ENCODE data around the gene KCNC3. TPM values are rescaled to one million over a fixed set of nuclear protein-coding genes. Genes with fewer than 3 reads are reported as not detected.

Gene KCNC3
- total RNA-seq, 1 donor from 2014 or later: under 0.01 TPM

DNA sequence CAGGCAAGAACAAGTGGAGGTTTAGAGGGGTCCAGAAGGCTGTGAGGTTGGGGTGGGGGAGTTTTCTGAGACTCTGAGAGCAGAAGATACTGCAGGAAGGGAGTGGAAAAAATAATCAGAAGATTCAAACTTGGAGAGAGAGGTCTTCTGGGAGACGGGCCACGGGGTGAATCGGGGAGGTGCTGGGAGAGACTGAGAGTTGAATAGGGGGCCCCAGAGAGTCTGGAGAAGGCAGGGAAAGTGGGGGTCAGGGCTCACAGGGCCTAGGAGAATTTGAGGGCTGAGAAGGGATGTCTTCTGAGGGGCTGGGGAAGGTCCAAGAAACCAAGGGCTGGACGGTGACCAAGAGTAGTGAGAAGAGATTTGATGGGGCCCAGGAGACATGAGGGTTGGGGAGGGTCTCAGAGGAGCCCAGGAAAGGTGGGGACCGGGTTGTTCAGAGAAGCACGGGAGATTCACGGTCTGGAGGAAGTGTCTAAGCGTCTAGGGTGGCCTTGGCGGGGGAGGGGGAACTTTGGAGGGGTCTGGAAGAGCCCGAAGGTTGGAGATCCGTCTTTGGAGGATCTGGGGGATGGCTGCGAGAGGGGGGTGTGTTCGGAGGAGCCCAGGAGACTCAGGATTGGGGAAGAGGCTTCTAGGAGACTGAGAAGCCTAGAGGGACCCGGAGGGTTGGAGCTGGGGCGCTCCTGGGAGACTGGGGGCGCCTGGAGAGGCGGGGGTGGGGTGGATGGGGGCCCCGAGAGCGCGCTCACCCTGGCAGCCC, 1.5 kb downstream of the KCNC3 start:
- DNase-seq (ENCODE audit: low read depth, low spot score): no peak

DNA sequence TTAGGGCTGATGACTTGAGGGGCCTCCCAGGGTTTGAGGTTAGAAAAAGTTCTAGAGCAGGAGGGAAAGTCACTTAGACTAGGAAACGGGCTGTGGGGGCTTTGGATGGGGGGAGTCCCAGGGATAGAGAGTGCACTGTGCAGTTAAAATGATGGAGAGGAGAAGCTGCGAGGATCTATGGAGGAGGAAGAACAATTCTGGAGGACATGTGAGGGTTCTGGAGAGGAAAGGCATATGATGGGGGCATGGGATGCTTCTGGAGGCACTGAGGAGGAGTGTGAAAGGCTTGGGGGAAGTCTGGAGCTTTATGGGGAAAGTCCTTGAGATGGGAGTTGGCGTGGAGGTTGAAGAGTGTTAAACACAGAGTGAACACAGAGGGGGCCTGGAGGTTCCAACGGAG, 2.2 kb downstream of the KCNC3 start:
- DNase-seq (ENCODE audit: low read depth, low spot score): no peak

DNA sequence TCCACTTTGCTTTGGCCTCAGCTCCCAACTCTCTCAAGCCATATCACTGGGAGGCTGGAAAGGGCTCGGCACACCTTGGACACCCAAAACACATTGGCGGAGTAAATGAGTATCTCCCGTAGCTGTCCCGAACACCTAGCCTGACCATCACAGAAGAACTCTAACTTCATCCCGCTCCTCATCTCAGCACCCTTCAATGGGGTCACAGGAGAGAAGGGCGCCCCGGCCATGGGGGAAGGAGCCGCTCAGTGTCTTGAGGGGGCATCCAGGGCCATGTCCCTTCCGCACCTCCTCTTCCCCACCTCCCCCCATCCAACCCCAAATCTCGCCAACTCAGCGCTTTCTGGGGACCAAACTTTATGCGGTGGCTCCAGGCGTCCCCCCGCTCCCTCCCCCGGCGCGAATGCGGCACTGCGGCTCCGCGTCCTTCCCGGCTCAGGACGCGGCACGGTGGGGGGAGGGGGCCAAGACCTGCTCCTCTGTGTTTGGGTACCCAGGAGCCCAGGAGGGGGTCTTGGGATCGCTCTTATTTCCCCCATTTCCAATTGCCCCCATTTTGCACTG, 3.0 kb downstream of the KCNC3 start:
- no peak for DNase-seq (ENCODE audit: low read depth, low spot score)

DNA sequence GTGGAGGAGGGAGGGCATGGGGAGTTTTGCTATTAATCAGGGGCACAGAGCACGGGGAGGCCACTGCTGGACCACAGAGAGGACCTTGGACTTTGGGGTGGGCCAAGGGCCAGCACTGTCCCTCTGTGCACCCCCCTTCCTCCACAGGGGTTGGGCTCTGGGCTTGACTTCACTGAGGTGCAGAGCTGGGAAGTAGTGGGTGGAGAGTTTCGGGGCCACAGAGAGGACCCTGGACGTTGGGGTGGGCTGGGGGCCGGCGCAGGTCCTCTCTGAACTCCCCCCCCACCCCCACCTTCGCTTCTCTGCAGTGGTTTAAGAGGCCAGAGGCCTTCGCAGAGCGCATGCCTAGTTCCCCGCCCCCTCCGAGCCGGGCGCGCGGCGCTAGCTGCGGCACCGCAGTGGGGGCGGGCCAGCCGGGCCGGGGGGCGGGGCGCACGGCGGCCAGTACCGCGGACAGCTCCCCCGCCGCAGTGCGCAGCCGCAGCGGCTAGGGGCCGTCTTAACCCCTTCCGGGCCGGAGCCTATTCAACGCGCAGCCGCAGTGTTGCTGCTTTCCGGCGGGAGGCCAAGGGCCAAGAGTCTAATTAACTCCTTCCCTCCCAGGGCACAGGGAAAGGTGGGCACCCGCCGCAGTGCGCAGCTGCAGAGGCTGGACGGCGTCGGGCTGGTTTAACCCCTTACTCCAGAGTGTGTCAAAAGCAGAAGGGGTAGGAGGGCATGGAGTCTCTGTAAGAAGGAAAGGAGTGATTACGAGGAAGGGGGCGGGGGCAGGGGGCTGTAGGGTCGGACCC, 3.7 kb downstream of the KCNC3 start:
- no peak for DNase-seq (ENCODE audit: low read depth, low spot score)

DNA sequence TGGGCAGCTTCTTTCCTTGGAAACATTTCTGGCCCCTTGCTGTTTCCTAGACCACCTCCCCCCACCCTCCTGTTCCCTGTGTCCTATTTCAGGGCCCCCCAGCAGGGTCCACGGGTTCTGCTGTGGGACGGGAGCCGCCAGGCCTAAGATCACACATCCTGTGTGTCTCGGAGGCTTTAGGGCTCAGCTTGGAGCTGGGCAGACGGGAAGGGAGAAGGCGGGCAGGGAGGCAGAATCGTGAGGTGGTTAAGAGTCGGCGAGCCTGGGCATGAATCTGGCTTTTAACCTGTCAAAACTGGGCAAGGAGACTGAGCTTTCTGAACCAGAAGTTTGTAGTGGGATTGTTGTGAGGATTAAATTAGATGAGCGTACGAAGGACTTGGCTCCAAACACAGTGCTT, 4.8 kb downstream of the KCNC3 start:
- DNase-seq (ENCODE audit: low read depth, low spot score): no peak

DNA sequence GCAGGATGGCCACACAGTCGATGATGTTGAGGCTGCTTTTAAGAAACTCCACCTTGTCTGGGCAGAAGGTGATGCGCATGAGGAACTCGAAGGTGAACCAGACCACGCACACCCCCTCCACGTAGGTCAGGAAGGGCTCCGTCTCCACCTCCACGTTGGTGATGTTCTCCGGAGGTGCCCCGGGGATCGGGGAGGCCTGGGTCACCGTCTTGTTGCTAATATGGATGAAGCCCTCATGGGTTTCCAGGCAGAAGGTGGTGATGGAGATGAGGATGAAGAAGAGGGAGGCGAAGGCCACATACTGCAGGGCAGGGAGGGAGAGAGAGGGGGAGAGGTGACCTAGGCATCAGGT, 5.4 kb downstream of the KCNC3 start:
- no peak for DNase-seq (ENCODE audit: low read depth, low spot score)

DNA sequence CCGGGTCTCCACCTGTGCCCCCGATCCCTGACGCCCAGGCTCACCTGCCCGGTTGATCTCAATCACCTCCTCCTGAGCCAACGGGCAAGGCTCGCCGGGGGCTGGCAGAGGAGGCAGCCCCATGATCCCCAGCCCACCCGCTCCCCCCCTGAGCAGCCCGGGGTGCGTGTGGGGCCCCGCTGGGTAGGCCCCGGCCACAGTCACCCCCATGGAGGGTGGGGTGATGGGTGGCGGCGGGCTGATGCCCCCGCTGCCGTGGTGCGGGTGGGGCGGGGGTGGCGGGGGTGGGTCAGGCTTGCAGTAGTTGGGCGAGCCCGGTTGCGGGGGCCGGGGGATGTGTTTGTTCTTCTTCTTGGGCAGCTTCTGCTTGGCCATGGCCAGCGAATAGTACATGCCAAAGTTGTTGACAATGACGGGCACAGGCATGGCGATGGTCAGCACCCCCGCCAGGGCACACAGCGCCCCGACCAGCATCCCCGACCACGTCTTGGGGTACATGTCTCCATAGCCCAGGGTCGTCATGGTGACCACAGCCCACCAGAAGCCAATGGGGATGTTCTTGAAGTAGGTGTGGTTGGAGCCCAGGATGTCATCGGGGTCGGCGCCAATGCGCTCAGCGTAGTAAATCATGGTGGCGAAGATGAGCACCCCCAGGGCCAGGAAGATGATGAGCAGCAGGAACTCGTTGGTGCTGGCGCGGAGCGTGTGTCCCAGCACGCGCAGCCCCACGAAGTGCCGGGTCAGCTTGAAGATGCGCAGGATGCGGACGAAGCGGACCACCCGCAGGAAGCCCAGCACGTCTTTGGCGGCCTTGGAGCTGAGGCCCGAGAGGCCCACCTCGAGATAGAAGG, 6.0 kb downstream of the KCNC3 start:
- DNase-seq (ENCODE audit: low read depth, low spot score): no peak

DNA sequence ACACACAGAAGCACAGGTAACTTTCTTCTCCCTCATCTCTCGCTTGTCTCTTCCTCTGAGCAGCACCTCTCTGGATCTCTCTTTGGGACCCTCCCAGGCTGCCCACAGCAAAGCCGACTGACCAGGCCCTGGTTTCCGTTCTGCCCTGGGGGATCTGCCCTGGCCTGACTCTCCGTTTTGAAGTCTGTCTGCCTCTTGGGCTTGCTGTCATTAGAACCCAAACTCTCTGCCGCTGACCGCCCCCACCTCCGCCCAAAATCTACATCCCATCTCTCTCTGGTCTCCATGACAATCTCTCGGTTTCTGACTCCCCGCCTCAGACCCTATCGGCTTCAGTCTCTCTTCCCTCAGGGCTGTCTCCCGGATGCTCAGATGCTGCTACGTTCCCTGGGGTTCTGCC, 6.9 kb downstream of the KCNC3 start:
- no peak for DNase-seq (ENCODE audit: low read depth, low spot score)

DNA sequence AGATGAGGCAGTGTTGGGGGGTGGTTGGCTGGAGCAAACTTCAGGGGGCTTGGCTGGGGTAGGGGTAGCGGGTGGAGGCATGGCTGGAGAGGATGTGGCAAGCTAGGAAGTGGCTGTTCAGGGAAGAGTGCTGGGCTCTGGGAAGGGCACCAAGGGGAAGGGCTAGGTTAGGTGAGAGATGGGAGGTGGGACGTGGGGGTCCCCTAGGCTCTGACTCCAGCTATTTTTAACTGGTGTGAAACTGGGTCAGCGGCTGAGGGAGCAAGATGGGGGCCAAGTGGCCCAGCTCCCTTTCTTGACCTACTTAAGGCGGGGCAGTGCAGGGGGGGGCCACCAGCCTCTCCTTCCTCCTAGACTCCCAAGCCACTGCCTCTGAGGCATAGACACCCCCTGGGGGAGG, 7.3 kb downstream of the KCNC3 start:
- no peak for DNase-seq (ENCODE audit: low read depth, low spot score)

DNA sequence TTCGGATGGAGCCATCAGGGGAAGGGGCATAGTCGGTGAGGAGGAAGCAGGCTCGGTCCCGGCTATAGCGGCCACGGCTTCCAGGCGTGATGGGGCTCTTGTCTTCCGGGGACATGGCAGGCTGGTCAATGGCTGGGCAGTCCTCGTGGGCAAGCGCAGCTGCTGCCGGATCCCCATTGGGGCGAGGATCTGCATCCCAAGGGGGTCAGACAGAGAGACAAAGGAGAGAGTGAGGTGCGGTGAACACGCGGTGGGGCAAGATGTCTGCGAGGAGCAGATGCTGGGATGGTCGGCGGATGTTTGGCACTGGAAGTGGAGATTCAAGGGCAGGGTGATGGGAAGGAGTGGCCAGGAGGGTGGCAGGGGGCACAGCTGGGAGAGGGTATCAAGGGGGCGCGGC, 8.6 kb downstream of the KCNC3 start:
- DNase-seq (ENCODE audit: low read depth, low spot score): no peak

DNA sequence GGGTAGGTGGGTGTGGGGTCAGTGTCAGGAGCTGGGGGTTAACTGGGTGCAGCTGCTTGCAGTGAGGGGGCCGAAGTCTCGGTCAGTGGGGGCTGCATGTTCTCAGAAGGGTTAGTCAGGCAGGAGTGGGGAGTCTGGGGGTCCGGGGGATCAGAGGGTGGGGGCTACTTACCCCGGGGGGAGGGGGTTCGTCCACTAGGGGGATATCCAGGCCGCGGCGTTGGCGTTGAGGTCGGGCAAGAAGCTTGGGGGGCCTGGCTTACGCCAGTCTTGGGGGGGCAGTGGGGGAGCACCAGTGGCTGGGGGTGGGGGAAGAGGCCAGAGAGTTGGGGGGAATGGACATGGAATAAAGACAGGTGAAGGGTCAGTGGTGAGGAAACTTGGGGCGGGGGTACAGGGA, 9.1 kb downstream of the KCNC3 start:
- no peak for DNase-seq (ENCODE audit: low read depth, low spot score)

DNA sequence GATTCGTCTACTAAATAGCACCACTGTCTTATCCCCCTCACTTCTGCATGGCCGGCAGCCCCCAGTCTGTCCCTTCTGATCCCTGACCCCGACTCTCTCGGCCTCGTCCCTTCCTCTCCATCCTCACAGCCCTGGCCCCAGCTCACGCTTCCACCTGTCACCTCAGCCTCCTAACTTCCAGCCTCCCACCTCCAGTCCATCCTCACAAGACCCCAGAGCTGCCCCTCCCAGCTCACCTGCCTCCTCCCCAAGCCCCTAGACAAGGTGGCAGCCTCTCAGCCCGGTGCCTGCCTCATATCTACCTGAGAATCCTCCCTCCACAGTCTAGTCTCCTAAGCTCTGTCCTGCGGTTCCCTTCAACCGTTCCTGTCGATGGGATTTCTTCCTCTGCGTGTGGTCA, 10.0 kb downstream of the KCNC3 start:
- no peak for DNase-seq (ENCODE audit: low read depth, low spot score)

DNA sequence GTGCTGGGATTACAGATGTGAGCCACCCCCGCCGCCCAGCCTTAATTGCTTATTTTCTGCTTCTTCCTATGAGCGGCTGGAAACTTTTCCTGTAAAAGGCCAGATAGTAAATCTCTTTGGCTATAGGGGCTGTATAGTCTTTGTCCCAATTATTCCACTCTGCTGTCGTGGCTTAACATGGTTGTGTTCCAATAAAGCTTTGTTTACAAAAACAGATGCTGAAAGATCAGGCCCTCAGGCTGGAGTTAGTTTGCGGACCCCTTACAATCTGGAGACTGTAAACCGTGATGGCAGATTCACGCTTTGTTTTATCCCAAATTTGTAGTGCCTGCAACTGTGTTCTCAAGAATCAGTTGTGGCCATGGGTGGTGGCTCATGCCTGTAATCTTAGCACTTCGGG, 10.7 kb downstream of the KCNC3 start:
- no peak for DNase-seq (ENCODE audit: low read depth, low spot score)

DNA sequence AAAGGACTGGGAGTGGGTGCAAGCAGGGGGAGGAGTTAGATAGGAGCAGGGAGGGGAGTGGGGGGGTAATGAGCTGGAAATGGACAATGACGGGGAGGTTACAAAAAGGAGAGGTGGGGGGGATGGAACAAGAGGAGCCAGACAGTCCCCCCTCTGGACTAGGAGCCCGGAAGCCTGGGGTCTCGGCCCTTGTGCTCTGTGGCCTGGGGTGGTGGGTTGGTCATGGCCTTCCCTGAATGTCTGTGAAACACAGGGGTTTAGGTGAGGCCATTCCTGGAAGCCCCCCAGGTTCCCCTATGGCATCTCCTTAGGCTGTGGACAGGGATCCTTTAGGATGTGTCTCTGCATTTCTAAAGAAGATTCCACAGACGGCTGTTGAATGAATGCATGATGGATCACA, 12.1 kb downstream of the KCNC3 start:
- DNase-seq (ENCODE audit: low read depth, low spot score): no peak

DNA sequence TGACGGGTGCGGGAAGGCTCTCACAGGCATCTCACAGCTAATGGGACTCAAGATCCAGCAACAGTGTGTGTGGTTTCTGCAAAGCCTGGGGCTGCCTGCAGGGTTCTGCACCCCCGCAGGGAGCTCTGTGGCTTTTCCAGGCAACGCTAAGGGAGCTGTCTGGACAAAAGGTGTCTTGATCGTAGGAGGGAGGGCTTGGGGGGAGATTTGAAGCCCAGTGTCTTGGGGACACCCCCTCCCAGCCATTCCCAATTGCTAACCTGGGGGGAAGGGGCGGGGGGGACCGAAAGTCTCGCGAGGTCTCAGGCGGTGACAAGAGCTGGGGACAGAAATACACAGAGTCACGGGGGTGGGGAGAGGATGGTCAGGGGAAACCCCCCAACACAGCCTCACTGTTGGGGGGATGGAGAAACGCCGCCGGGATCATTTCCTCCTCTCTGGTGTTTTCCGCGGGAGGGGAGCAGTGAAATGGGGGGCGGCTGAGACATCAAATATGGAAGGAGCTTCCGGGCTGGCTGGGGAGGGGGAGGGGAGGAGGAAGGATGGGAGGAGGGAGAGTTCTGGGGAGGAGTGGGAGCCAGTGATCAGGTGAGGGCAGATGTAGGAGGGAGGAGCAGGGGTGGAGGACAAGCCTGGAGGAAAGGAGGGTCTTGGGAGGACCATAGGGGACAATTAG, 13.3 kb downstream of the KCNC3 start:
- DNase-seq (ENCODE audit: low read depth, low spot score): no peak

DNA sequence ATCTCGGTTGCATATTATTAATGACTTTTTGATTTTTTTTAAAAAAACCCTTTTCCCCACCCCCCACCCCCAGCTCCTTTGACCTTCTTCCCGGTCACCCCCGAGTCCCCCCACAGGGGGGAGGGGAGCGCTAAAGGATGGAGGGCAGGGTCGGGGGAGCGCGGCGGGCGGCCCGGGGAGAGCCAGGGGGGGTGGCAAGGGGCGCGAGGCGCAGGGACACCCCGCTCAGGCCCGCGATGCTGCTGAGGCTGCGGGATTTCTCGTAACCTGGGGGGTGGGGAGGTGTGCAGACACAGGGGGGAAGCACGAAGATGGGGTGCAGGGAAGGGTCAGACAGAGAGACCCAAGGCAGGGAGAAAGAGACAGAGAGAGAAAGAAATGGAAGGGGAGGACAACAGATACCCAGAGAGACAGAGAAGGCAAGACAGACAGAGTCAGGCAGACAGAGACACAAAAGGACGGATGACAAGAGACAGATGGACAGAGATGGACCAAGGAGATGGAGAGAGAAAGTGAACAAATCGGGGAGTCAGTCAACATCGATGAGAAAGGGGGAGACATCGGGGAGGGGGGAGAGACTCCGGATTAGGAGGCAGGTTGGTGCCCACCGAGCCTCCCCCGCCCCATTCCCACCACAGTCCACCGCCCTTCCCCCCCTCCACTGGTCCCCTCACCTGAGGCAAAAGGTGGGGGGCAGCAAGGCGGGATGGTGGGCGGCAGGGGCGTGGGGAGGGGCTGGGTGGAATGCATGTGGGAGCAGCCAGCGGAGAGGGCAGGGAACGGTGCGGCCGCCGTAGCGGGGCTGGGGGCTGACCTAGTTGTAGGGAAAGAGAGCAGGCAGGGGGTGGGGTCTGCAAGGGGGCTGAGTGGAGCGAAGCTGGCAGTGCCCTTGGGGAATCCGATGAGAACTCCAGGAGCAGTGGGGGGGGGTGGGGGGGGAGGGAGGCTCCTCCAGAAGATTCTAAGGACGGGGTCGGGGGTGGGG, 14.2 kb downstream of the KCNC3 start:
- no peak for DNase-seq (ENCODE audit: low read depth, low spot score)

DNA sequence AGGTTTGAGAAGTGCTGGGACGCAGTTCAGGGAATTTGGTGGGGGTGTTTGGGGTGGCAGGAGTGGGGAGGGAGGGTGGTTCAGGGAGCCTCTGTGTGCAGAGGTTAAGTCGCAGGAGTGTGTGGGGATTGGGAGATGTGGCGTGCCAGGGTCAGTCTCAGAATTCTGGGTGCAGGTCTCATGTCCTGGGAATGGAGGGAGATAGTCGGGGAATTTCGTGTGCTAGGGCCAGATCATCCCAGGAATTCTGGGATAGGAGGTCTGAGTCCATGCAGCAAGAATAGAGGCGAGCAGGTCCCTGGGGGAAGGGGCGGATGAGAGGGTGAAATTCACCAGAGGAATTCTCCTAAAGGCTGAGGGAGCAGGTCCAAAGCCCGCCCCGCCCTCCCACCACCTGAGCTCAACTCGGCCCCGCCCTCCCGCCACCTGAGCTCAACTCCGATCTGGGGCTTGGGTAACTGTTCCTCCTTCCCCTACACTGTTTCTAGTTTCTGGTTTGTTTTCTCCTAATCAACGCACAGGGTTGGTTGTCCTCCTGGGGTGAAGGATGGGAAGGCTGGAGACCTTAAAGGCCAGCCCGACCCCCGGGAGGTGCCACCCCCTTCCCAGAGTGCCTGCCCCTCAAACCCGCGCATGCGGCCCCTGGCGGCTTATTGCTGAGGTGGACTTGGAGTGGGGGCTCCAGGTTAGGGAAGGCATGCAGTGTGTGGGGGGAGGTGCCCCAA, 15.2 kb downstream of the KCNC3 start:
- no peak for DNase-seq (ENCODE audit: low read depth, low spot score)

DNA sequence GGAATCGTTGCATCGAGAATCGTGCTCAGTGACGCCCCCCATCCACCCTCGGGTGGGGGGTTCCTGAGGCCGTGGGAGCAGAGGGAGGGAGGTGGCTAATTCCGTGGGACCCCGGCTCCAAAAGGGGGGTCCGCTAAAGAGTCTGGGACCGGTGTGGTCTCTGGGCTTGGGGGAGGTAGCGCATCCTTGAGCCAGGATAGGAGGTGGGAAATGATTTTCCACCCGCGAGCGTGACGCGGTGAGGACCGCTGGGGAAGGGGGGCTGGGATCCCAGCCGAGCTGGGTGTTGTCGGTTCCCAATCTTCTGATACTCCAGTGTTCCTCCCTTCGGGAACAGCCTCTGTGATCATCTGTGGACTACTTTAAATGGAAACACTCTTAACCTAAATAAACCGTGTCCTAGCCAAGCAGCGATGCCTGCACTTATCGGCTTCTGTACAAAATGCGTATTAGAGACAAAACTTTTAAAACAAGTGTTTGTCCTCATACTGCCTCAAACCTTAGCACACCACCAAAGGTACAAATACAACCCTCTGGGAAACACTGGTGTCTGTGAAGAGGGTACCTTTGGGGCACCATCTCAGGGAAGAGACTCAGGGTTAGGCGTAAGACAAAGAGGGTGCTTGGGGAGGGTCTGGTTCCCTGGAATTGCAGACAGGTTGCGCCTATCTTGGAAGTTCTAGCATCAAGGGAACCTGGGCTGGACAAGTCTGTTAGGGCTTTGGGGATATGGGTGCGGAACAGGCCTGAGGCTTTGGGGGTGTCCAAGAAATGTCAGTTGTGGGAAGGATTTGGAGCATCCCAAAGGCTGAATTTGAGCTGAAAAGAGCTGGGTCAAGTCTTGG, 16.0 kb downstream of the KCNC3 start:
- no peak for DNase-seq (ENCODE audit: low read depth, low spot score)

Measured in pulmonary artery endothelial cell (primary cell).